ENCODE results near the gene SNUPN.
"Not testable (repeated sequence)": the region's sequence is repeated elsewhere in the genome, so short reads cannot be mapped to it uniquely, and the experiment has no call there.

The SNUPN gene

GRCh38 chr15:75583701-75584100 is 41.8 kb downstream of the SNUPN start:
- DNase-seq (ENCODE audit: low read depth, low spot score), result no peak

- DNase-seq (ENCODE audit: low read depth, low spot score), result not testable (repeated sequence)
Observed at GRCh38 chr15:75582943-75583342, 42.6 kb downstream of the SNUPN start.

GRCh38 chr15:75578948-75579920 is 46.3 kb downstream of the SNUPN start, which contains the start of gene PTPN9:
Gene PTPN9, minus strand, starts transcription at chr15:75579315. Its CDS starts 539 bp downstream, at chr15:75578776.
- peak; percentile 51 for DNase-seq (ENCODE audit: low read depth, low spot score)

GRCh38 chr15:75578173-75578947 is 47.2 kb downstream of the SNUPN start:
- no peak for DNase-seq (ENCODE audit: low read depth, low spot score)

GRCh38 chr15:75577401-75578172 is 47.9 kb downstream of the SNUPN start:
- DNase-seq (ENCODE audit: low read depth, low spot score), result no peak

- DNase-seq (ENCODE audit: low read depth, low spot score), result no peak
Observed at GRCh38 chr15:75573648-75574384, 51.7 kb downstream of the SNUPN start.

- no peak for DNase-seq (ENCODE audit: low read depth, low spot score)
Observed at GRCh38 chr15:75570126-75570845, 55.2 kb downstream of the SNUPN start.

- no peak for DNase-seq (ENCODE audit: low read depth, low spot score)
Observed at GRCh38 chr15:75565062-75565970, 60.2 kb downstream of the SNUPN start.

GRCh38 chr15:75561888-75562287 is 63.6 kb downstream of the SNUPN start:
- DNase-seq (ENCODE audit: low read depth, low spot score), result no peak

GRCh38 chr15:75559360-75559759 is 66.2 kb downstream of the SNUPN start:
- not testable (repeated sequence) for DNase-seq (ENCODE audit: low read depth, low spot score)

- not testable (repeated sequence) for DNase-seq (ENCODE audit: low read depth, low spot score)
Observed at GRCh38 chr15:75558955-75559354, 66.6 kb downstream of the SNUPN start.

GRCh38 chr15:75554717-75555116 is 70.8 kb downstream of the SNUPN start:
- no peak for DNase-seq (ENCODE audit: low read depth, low spot score)

GRCh38 chr15:75553659-75554058 is 71.9 kb downstream of the SNUPN start:
- DNase-seq (ENCODE audit: low read depth, low spot score), result no peak

- no peak for DNase-seq (ENCODE audit: low read depth, low spot score)
Observed at GRCh38 chr15:75551091-75551490, 74.4 kb downstream of the SNUPN start.

Measured in activated naive CD8-positive, alpha-beta T cell treated with anti-CD3 and anti-CD28 coated beads, Interleukin-2, amount 50 U/mL, for 16 hours (primary cell).